Measurements from ENCODE around the gene PDZRN4.

GRCh38 chr12:41336041-41336549, 148.0 kb downstream of the PDZRN4 start:
- TF ChIP-seq CTCF (conservative IDR thresholded peaks at IDR 0.05; ENCODE audit: low read depth, low read length) (no peak), EZH2 (IDR thresholded peaks at IDR 0.05; ENCODE audit: borderline replicate concordance, low read depth, low read length, poor library complexity, severe bottlenecking) (no peak)
